HG02884 (cell line): ENCODE data around the gene ADO.
A peak's percentile ranks its signal among the peaks of the same experiment; 100 is the strongest.

Experiments
- ATAC-seq: cut with Tn5 transposase; IDR thresholded peaks from one replicate; pipeline ENCODE4 v1.9.1; 2021; ENCODE audit warnings: mild to moderate bottlenecking, moderate library complexity; ENCODE audit not compliant: unreplicated experiment

Gene ADO

GRCh38 chr10:62790571-62790970, 13.9 kb upstream of the ADO start:
- no peak for ATAC-seq

GRCh38 chr10:62792261-62792660, 12.3 kb upstream of the ADO start:
- no peak for ATAC-seq

GRCh38 chr10:62794306-62794705, 10.2 kb upstream of the ADO start:
- no peak for ATAC-seq

GRCh38 chr10:62795100-62795499, 9.4 kb upstream of the ADO start:
- no peak for ATAC-seq

- ATAC-seq: no peak
Observed at GRCh38 chr10:62795762-62796161, 8.8 kb upstream of the ADO start.

- no peak for ATAC-seq
Observed at GRCh38 chr10:62796896-62797295, 7.6 kb upstream of the ADO start.

GRCh38 chr10:62801871-62802270, 2.6 kb upstream of the ADO start:
- ATAC-seq: no peak

- no peak for ATAC-seq
Observed at GRCh38 chr10:62803724-62804355, 680 bp upstream of the ADO start.

GRCh38 chr10:62805231-62806099, 945 bp downstream of the ADO start:
- ATAC-seq: no peak

GRCh38 chr10:62806251-62806650, 1.7 kb downstream of the ADO start:
- no peak for ATAC-seq

GRCh38 chr10:62810156-62810902, 5.8 kb downstream of the ADO start:
- no peak for ATAC-seq

GRCh38 chr10:62811159-62811875, 6.8 kb downstream of the ADO start:
- peak; percentile 56 for ATAC-seq

- no peak for ATAC-seq
Observed at GRCh38 chr10:62812672-62813439, 8.3 kb downstream of the ADO start.

- no peak for ATAC-seq
Observed at GRCh38 chr10:62813453-62813852, 8.9 kb downstream of the ADO start.

GRCh38 chr10:62813981-62814380, 9.5 kb downstream of the ADO start:
- no peak for ATAC-seq

- ATAC-seq: no peak
Observed at GRCh38 chr10:62814756-62815380, 10.3 kb downstream of the ADO start.

- no peak for ATAC-seq
Observed at GRCh38 chr10:62815381-62816075, 11.0 kb downstream of the ADO start.

- no peak for ATAC-seq
Observed at GRCh38 chr10:62816076-62816330, 11.5 kb downstream of the ADO start.

GRCh38 chr10:62816331-62817120, 12.0 kb downstream of the ADO start, which contains the start of gene EGR2:
TSS of gene EGR2 (minus strand) at chr10:62816366. CDS start at chr10:62816029, 337 bp downstream.
- ATAC-seq: peak; percentile 66
